Measurements from ENCODE around the gene ARMH1. TPM values are rescaled to one million over a fixed set of nuclear protein-coding genes. Genes with fewer than 3 reads are reported as not detected.

The ARMH1 gene
- total RNA-seq, 6 donors from 2014 or later, result 4.6 to 29.3 (median 13.0) TPM

DNA sequence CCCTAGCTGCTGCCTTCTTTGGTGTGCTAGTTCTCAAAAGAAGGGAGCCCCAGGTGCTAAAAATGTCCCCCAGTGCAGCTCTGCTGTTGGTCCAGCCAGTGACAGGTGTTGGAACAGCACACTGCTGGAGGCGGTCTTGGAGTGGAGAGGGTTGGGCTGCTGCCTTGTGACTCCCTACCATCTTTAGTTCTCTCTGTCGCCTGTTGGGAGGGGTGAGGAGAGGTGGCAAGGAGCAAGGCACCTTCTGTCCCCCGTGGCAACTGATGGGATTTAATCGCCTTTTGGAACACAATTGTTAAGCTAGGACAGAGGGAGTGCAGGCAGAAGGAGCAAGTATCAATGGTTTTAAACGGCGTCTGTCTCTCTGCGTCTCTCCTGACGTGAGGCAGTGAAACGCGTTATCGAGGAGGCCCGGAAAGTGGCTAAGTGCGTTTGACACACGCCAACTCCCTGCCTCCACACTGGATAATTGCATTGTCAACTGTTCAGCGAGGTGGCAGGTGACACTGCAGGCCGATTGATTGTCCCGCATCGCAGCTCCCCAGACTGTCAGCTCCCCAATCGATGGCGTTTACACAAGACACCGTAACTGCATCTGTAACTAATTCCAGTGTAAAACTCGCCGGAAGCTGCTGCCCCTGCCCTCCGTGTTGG is 34.2 kb upstream of the ARMH1 start:
- no peak for ATAC-seq (ENCODE audit: low FRiP score in 2 of 2)
- peaks cover 41 to 100% (median 90%) of the 10 kb centered on the region in 4 donors for H3K36me3 ChIP-seq
- H3K4me1 ChIP-seq, result peaks cover 0 to 8% (median 2%) of the 10 kb centered on the region in 4 donors
- no peaks in the 10 kb centered on the region for H3K27me3 ChIP-seq
- H3K27ac ChIP-seq, result no peak overlapping the region
- 86 to 87% methylated on average over 24 of the region's 24 CpGs for WGBS, 2 donors
- TF ChIP-seq POLR2A (IDR thresholded peaks at IDR 0.05), result no peak
- TF ChIP-seq POLR2AphosphoS5 (IDR thresholded peaks at IDR 0.05), result no peak
- TF ChIP-seq EP300 (IDR thresholded peaks at IDR 0.05), result no peak
- TF ChIP-seq, protein P1, sequence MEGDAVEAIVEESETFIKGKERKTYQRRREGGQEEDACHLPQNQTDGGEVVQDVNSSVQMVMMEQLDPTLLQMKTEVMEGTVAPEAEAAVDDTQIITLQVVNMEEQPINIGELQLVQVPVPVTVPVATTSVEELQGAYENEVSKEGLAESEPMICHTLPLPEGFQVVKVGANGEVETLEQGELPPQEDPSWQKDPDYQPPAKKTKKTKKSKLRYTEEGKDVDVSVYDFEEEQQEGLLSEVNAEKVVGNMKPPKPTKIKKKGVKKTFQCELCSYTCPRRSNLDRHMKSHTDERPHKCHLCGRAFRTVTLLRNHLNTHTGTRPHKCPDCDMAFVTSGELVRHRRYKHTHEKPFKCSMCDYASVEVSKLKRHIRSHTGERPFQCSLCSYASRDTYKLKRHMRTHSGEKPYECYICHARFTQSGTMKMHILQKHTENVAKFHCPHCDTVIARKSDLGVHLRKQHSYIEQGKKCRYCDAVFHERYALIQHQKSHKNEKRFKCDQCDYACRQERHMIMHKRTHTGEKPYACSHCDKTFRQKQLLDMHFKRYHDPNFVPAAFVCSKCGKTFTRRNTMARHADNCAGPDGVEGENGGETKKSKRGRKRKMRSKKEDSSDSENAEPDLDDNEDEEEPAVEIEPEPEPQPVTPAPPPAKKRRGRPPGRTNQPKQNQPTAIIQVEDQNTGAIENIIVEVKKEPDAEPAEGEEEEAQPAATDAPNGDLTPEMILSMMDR (IDR thresholded peaks at IDR 0.05), result no peak
- H3K9me3 ChIP-seq, result no peaks in the 10 kb centered on the region
- H3K4me3 ChIP-seq, result no peak overlapping the region
- no peak for DNase-seq

DNA sequence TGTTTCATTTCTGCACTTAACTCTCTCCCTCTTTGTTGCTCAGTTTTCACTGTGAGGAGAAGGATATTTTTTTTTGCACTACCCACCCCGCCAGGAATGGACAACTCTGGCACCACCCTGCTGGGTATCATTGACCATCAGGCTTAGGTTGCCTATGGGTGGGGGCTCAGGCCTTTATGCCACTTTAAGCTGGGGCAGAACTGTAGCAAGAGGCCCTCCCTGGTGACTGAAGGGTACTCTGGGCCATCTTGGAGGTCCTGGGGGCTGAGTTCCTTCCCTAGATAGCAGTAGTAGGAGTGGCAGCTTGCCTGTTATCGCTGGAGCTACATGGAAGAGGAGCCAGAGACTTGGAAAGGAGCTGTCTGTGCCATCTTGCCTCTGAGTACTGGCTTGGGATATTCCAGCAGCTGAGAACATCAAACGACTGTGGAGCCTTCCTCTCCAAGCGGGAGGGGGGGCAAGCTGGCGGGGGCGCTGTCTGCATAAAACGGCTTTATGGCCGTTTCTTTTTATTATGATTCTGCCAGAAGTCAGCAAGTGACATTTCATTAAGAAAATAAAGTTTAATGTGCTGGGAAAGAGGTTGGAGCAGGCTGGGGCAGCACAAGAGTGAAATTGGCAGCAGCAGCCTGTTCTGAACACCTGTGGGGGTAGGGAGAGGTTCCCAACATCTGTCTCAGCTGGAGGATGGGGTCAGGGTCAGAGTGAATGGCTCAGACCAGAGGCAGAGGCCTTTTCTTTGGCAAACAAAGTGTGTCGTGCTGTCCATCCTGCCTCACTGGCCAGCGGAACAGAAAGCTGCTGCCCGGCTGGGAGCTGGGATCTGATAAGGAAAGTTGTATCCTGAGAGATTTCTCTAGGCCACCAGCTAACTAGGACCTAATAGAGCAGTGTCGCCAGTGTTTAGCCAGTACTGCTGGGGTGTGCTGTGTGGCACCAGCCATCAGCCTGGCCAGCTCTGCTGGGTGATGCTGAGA is 33.1 kb upstream of the ARMH1 start:
- Histone ChIP-seq H3K4me1 (peaks cover 0 to 8% (median 2%) of the 10 kb centered on the region in 4 donors), H3K9me3 (no peaks in the 10 kb centered on the region), H3K27ac (no peak overlapping the region), H3K36me3 (peaks cover 35 to 100% (median 88%) of the 10 kb centered on the region in 4 donors), H3K4me3 (no peak overlapping the region), H3K27me3 (no peaks in the 10 kb centered on the region)
- 84 to 87% methylated on average over 11 to 12 of the region's 12 CpGs for WGBS, 2 donors
- ATAC-seq (ENCODE audit: low FRiP score in 2 of 2) (no peak), DNase-seq (no peak)
- TF ChIP-seq POLR2A (IDR thresholded peaks at IDR 0.05), result no peak
- TF ChIP-seq, protein P1 (IDR thresholded peaks at IDR 0.05), result no peak
- no peak for TF ChIP-seq EP300 (IDR thresholded peaks at IDR 0.05)
- TF ChIP-seq POLR2AphosphoS5 (IDR thresholded peaks at IDR 0.05), result no peak

DNA sequence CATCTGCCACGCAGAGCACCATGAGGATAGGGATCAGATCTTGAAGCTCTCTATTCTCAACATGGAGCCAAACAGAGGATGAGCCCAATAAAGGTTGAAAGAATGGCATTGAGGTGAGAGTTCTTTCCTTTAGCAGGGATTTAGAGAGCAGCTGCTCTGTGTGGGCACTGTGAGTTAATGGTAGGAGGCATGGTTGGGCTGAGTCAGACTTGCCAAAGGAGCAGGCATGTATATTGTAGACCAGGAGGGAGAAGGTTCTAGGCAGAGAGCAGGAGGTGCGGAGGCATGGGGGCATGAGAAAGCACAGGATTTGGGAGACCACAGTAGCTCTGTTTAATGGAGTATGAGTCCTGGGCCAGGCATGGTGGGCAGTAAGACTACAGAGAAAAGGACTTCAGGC is 32.3 kb upstream of the ARMH1 start:
- DNase-seq, result no peak
- 92 to 100% methylated on average over 2 of the region's 2 CpGs for WGBS, 2 donors
- peaks cover 32 to 100% (median 88%) of the 10 kb centered on the region in 4 donors for H3K36me3 ChIP-seq

DNA sequence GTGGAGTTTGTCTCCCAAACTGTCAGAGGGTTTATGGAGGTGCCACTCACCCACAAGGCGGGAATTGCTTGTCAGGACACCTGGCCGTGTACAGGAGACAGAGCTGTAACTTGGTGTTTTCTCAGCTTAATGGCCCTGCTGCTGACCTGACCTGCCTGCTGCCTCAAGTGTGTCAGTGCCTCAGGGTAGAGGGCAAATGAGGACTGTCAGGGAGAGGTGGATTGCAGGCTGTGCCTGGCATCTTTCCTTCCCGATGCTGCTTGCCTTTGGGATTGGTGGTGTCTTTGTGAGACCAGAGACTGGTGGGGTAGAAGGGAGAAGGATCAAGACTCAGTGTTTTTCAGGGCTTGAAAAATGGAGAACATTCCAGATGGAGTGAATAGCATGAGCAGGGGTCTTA is 31.6 kb upstream of the ARMH1 start:
- DNase-seq, result no peak
- H3K4me1 ChIP-seq, result peaks cover 0 to 8% (median 2%) of the 10 kb centered on the region in 4 donors
- no peak overlapping the region for H3K4me3 ChIP-seq
- TF ChIP-seq POLR2AphosphoS5 (IDR thresholded peaks at IDR 0.05) (no peak), EP300 (IDR thresholded peaks at IDR 0.05) (no peak), POLR2A (IDR thresholded peaks at IDR 0.05) (no peak)
- TF ChIP-seq, protein P1 (IDR thresholded peaks at IDR 0.05), result no peak
- ATAC-seq (ENCODE audit: low FRiP score in 2 of 2), result no peak
- WGBS, 2 donors, result 86 to 91% methylated on average over 3 of the region's 3 CpGs
- H3K36me3 ChIP-seq, result peaks cover 27 to 100% (median 88%) of the 10 kb centered on the region in 4 donors
- H3K27me3 ChIP-seq, result no peaks in the 10 kb centered on the region
- H3K9me3 ChIP-seq, result no peaks in the 10 kb centered on the region
- no peak overlapping the region for H3K27ac ChIP-seq

More for the DNA sequence above, 32.3 kb upstream of the ARMH1 start:
- Histone ChIP-seq H3K27ac (no peak overlapping the region), H3K4me1 (peaks cover 0 to 8% (median 2%) of the 10 kb centered on the region in 4 donors), H3K4me3 (no peak overlapping the region), H3K9me3 (no peaks in the 10 kb centered on the region), H3K27me3 (no peaks in the 10 kb centered on the region)
- TF ChIP-seq POLR2A (IDR thresholded peaks at IDR 0.05) (no peak), POLR2AphosphoS5 (IDR thresholded peaks at IDR 0.05) (no peak), EP300 (IDR thresholded peaks at IDR 0.05) (no peak)
- TF ChIP-seq, protein P1 (IDR thresholded peaks at IDR 0.05), result no peak
- ATAC-seq (ENCODE audit: low FRiP score in 2 of 2), result no peak
